ENCODE results near the gene ERMARD. TPM values are rescaled to one million over a fixed set of nuclear protein-coding genes. Genes with fewer than 3 reads are reported as not detected.

ERMARD gene
- total RNA-seq, 1 experiment from 2014 or later: 13.6 TPM

- peaks cover 47% of the 10 kb centered on the region for H3K27me3 Mint-ChIP-seq (ENCODE audit: low read depth)
- H3K9me3 Mint-ChIP-seq: no peaks in the 10 kb centered on the region; a peak in 2 of 5 replicates
- no peak overlapping the region for H3K23ac ChIP-seq (ENCODE audit: insufficient read length, low read depth, low read length)
- no peak overlapping the region for H2BK120ac ChIP-seq (ENCODE audit: low read depth, low read length, poor library complexity, severe bottlenecking)
- 0 out of 2 replicates have a peak, but pooled peaks cover 2% of the 10 kb centered on the region for H3K27me3 ChIP-seq (ENCODE audit: insufficient read depth, low read length)
- no peak overlapping the region for H3K27ac ChIP-seq (ENCODE audit: insufficient read length, low read depth, low read length)
- no peak overlapping the region for H3K9ac ChIP-seq (ENCODE audit: extremely low read depth, insufficient read length, low read length)
- DNase-seq: peak; percentile 8
- no CpG with 5 or more reads among the region's 3 CpGs for WGBS (ENCODE audit: extremely low coverage, insufficient read length, low lambda C conversion rate)
- H3K4me1 ChIP-seq (ENCODE audit: insufficient read depth, low read length): no peaks in the 10 kb centered on the region
- no peak for TF ChIP-seq CTCF (conservative IDR thresholded peaks at IDR 0.05)
- H3K4me3 Mint-ChIP-seq: no peak overlapping the region
- no peaks in the 10 kb centered on the region for H3K36me3 Mint-ChIP-seq (ENCODE audit: insufficient read depth in 1 of 3, low read depth in 3 of 3)
- H3K56ac ChIP-seq (ENCODE audit: insufficient read length, low read depth, low read length): no peak overlapping the region
- H2BK15ac ChIP-seq (ENCODE audit: low read depth, low read length): no peak overlapping the region
- H3K4ac ChIP-seq (ENCODE audit: low read depth, low read length): no peak overlapping the region
- no peak overlapping the region for H4K8ac ChIP-seq (replicated peaks; ENCODE audit: insufficient read length, low read depth, low read length)
- peaks cover 19 to 22% of the 10 kb centered on the region in 2 experiments for H3K4me1 Mint-ChIP-seq
- H3K27ac Mint-ChIP-seq: no peak overlapping the region
- no peak overlapping the region for H4K5ac ChIP-seq (ENCODE audit: insufficient read length, low read depth, low read length)
- no peak overlapping the region for H3T11ph ChIP-seq (ENCODE audit: low read length)
- no peak overlapping the region for H2BK5ac ChIP-seq (ENCODE audit: insufficient read length, low read length)
- no peak overlapping the region for H2AFZ ChIP-seq (ENCODE audit: low read length)
- H2BK20ac ChIP-seq (ENCODE audit: low read depth, low read length, poor library complexity, severe bottlenecking): no peak overlapping the region
- no peak overlapping the region for H2AK5ac ChIP-seq (ENCODE audit: insufficient read length, low read length)
- no peaks in the 10 kb centered on the region for H3K9me3 ChIP-seq (ENCODE audit: control insufficient read depth, low read depth, low read length)
- no peaks in the 10 kb centered on the region for H3K23me2 ChIP-seq (ENCODE audit: insufficient read length, low read depth, low read length, poor library complexity, severe bottlenecking)
- no peaks in the 10 kb centered on the region for H4K20me1 ChIP-seq (ENCODE audit: control insufficient read depth, insufficient read depth, insufficient read length)
- H4K91ac ChIP-seq (ENCODE audit: insufficient read length, low read depth, low read length): no peak overlapping the region
- no peaks in the 10 kb centered on the region for H3K79me2 ChIP-seq (ENCODE audit: insufficient read depth, low read length)
- no peak overlapping the region for H3K14ac ChIP-seq (ENCODE audit: insufficient read depth, low read length)
- no peaks in the 10 kb centered on the region for H3K79me1 ChIP-seq (ENCODE audit: insufficient read depth, low read depth, low read length, poor library complexity, severe bottlenecking)
- H2BK12ac ChIP-seq (ENCODE audit: insufficient read length, low read depth, low read length): no peak overlapping the region
- no peak overlapping the region for H3K4me2 ChIP-seq (ENCODE audit: insufficient read depth, insufficient read length, low read length)
- no peak overlapping the region for H3K18ac ChIP-seq (ENCODE audit: insufficient read length, low read depth, low read length)
Observed at GRCh38 chr6:169803816-169804340, 52.5 kb downstream of the ERMARD start.
